NCI-H1417 treated with DMSO at 0.1 percent for 48 hours (cell line): ENCODE data around the gene DYNLRB2.

Source experiments
- DNase-seq: peaks from one replicate; lab custom pipeline; 2025; lab: John Stamatoyannopoulos, UW

DYNLRB2 gene

GRCh38 chr16:80599466-80599865, 58.7 kb downstream of the DYNLRB2 start:
- DNase-seq: no peak
